Neural crest cell (in vitro differentiated cells): ENCODE results near the gene GRPEL2. TPM values are rescaled to one million over a fixed set of nuclear protein-coding genes. Genes with fewer than 3 reads are reported as not detected.

Experiments
- DNase-seq: peaks from one replicate; pipeline ENCODE4 v3.0.0; 2021; ENCODE audit warnings: low read depth, mixed read lengths, low spot score
- H3K27ac Mint-ChIP-seq: one replicate; pipeline ENCODE4 v1.8.0; 2021; ENCODE audit warnings: mild to moderate bottlenecking, mixed read lengths; ENCODE audit not compliant: unreplicated experiment
- H3K27me3 Mint-ChIP-seq: 2 replicates; pipeline ENCODE4 v1.8.0; 2021; ENCODE audit warnings: low read depth, mild to moderate bottlenecking, mixed read lengths
- H3K36me3 Mint-ChIP-seq: 2 replicates; pipeline ENCODE4 v1.8.0; 2021; ENCODE audit warnings: low read depth, mild to moderate bottlenecking, mixed read lengths
- H3K4me1 Mint-ChIP-seq: 2 replicates; pipeline ENCODE4 v1.8.0; 2021; ENCODE audit warnings: mixed read lengths
- H3K4me3 Mint-ChIP-seq: one replicate; pipeline ENCODE4 v1.8.0; 2021; ENCODE audit warnings: mild to moderate bottlenecking, mixed read lengths
- H3K9me3 Mint-ChIP-seq: 2 replicates; pipeline ENCODE4 v1.8.0; 2021; ENCODE audit warnings: mixed read lengths
- total RNA-seq: library from RNA; stranded (reverse); gene quantifications from 2 replicates; pipeline ENCODE4 v1.2.1, GENCODE V29; 2021
- TF ChIP-seq, protein P1 (sequence below): fragments of 200-600 bp; sonication (generic); conservative IDR thresholded peaks from 2 replicates; pipeline ENCODE4 v1.5.0; 2021; ENCODE audit warnings: antibody characterized with exemption, mild to moderate bottlenecking

Gene GRPEL2
- total RNA-seq, 1 donor from 2014 or later = 29.2 TPM

- Mint-ChIP-seq H3K9me3 (no peaks in the 10 kb centered on the region), H3K4me3 (no peak overlapping the region), H3K36me3 (no peaks in the 10 kb centered on the region), H3K4me1 (no peaks in the 10 kb centered on the region), H3K27me3 (no peaks in the 10 kb centered on the region), H3K27ac (no peak overlapping the region)
- TF ChIP-seq, protein P1, sequence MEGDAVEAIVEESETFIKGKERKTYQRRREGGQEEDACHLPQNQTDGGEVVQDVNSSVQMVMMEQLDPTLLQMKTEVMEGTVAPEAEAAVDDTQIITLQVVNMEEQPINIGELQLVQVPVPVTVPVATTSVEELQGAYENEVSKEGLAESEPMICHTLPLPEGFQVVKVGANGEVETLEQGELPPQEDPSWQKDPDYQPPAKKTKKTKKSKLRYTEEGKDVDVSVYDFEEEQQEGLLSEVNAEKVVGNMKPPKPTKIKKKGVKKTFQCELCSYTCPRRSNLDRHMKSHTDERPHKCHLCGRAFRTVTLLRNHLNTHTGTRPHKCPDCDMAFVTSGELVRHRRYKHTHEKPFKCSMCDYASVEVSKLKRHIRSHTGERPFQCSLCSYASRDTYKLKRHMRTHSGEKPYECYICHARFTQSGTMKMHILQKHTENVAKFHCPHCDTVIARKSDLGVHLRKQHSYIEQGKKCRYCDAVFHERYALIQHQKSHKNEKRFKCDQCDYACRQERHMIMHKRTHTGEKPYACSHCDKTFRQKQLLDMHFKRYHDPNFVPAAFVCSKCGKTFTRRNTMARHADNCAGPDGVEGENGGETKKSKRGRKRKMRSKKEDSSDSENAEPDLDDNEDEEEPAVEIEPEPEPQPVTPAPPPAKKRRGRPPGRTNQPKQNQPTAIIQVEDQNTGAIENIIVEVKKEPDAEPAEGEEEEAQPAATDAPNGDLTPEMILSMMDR = no peak
- no peak for DNase-seq
Measured at GRCh38 chr5:149322518-149322917, 22.8 kb upstream of the GRPEL2 start.

DNA sequence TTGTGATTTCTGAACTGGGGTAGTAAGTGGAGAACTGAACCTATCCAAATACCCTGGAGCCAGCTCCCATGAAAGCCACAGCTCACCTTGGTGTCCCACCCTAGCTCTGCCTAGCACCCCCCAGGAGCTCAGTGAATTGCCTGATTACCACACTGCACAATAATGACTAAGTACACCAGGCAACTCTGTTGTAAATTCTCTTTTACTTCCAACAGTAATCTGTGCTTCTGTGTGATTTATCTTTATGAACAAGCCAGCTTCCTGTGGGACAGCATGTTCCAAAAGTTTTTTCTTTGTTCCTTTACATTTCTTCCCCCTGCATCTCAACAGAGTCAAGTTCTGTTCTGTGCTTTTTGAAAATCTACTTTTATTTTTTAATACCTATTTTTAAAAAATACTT is 22.1 kb upstream of the GRPEL2 start:
- H3K4me3 Mint-ChIP-seq = no peak overlapping the region
- TF ChIP-seq, protein P1 = no peak

DNA sequence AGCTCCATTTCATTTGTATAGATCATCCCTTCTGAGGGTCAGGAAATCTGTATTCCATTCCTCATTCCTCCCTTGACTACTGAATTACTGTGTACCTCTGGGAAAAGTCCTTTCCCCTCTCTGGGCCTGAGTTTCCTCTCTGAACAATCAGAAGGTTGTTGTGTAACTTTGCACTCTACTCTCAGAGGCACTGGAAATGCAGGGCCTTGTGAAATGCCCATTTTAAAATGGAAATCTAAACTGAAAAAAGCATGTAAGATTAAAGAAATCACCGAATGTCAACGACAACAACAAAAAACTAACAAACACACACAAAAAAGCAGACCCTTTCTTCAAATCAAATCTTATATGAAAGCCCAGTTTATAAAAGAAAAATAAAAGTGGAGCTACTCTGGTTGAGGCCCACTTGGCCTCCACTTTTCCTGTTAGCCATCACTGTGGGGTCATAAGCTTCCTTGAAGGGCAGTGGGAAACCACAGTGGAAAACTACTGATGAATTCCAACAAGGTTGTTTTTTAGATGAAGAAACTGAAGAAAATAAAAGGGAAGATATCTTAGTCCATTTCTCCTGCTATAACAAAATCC is 21.6 kb upstream of the GRPEL2 start:
- peak overlapping the region; percentile 78 for H3K27ac Mint-ChIP-seq
- H3K4me3 Mint-ChIP-seq = no peak overlapping the region
- DNase-seq = no peak
- H3K9me3 Mint-ChIP-seq = no peaks in the 10 kb centered on the region
- H3K4me1 Mint-ChIP-seq = no peaks in the 10 kb centered on the region
- H3K27me3 Mint-ChIP-seq = no peaks in the 10 kb centered on the region
- TF ChIP-seq, protein P1 = no peak
- H3K36me3 Mint-ChIP-seq = no peaks in the 10 kb centered on the region

More for the DNA sequence above, 22.1 kb upstream of the GRPEL2 start:
- no peaks in the 10 kb centered on the region for H3K36me3 Mint-ChIP-seq
- no peaks in the 10 kb centered on the region for H3K27me3 Mint-ChIP-seq
- no peaks in the 10 kb centered on the region for H3K4me1 Mint-ChIP-seq
- DNase-seq = no peak
- no peaks in the 10 kb centered on the region for H3K9me3 Mint-ChIP-seq
- H3K27ac Mint-ChIP-seq = no peak overlapping the region

- no peaks in the 10 kb centered on the region for H3K4me1 Mint-ChIP-seq
- no peak overlapping the region for H3K27ac Mint-ChIP-seq
- DNase-seq = no peak
- no peaks in the 10 kb centered on the region for H3K27me3 Mint-ChIP-seq
- no peaks in the 10 kb centered on the region for H3K36me3 Mint-ChIP-seq
- no peak overlapping the region for H3K4me3 Mint-ChIP-seq
- TF ChIP-seq, protein P1 = no peak
- H3K9me3 Mint-ChIP-seq = no peaks in the 10 kb centered on the region
Measured at GRCh38 chr5:149324641-149325040, 20.7 kb upstream of the GRPEL2 start.

DNA sequence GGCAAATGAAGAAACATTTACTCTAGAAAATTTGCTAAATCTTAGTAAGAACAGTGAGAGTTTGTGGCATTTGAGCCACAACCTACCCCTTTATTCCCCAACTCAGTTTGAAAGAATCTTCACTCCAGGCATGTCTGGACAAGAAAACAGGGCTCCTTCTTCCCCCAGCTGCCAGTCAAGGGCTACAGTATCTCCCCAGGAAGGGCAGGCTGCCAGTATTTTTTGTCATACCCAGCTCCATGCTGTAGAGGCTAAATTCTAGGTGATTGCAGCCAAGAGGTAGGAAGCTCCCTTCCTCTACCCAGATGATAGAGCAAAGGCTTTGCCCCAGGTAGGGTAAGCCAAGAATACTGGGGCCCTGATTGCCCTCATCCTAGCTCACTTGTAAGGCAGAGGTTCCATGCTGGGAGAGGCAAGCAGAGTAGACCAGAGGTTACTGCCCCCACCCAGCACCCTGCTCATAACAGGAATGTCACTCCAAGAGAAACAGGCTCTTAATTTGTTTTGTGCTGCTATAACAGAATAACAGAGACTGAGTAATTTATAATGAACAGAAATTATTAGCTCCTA is 20.0 kb upstream of the GRPEL2 start:
- H3K27ac Mint-ChIP-seq = no peak overlapping the region
- no peak for DNase-seq
- no peaks in the 10 kb centered on the region for H3K36me3 Mint-ChIP-seq
- H3K27me3 Mint-ChIP-seq = no peaks in the 10 kb centered on the region
- H3K4me3 Mint-ChIP-seq = no peak overlapping the region
- TF ChIP-seq, protein P1 = no peak
- H3K9me3 Mint-ChIP-seq = no peaks in the 10 kb centered on the region
- H3K4me1 Mint-ChIP-seq = no peaks in the 10 kb centered on the region
